ENCODE measurements around the gene LRRC59.

The LRRC59 gene

GRCh38 chr17:50425682-50426471 lies 28.6 kb upstream of the LRRC59 start, which contains the start of gene ACSF2:
Gene ACSF2 (plus strand): TSS chr17:50426218. CDS start chr17:50426262, 44 bp downstream.
- peak within 1 kb of the TSS; percentile 98 for H3K4me2 ChIP-seq (ENCODE audit: low read length)
- H3K4me3 ChIP-seq (ENCODE audit: low read length): peak within 1 kb of the TSS; percentile 88
- H3K27me3 ChIP-seq (ENCODE audit: low read depth, low read length): no peaks in the 10 kb centered on the region
- peaks cover 29% of the 10 kb centered on the region for H3K79me2 ChIP-seq (ENCODE audit: low read length)
- peaks cover 7% of the 10 kb centered on the region for H3K36me3 ChIP-seq (replicated peaks; ENCODE audit: low read depth, low read length)
- H3K4me1 ChIP-seq (ENCODE audit: low read length): peaks cover 45% of the 10 kb centered on the region
- H3K27ac ChIP-seq (ENCODE audit: low read length): peak within 1 kb of the TSS; percentile 73
- no peaks in the 10 kb centered on the region for H3K9me3 ChIP-seq (ENCODE audit: insufficient read depth, low read length)
- no peaks in the 10 kb centered on the region for H4K20me1 ChIP-seq (ENCODE audit: insufficient read depth, low read length)
- TF ChIP-seq EZH2phosphoT487 (IDR thresholded peaks at IDR 0.05; ENCODE audit: low read depth) (no peak), CTCF (IDR thresholded peaks at IDR 0.05; ENCODE audit: low read depth, low read length) (no peak)
- peak within 1 kb of the TSS; percentile 90 for H3K9ac ChIP-seq (ENCODE audit: low read length)
- peak within 1 kb of the TSS; percentile 82; the same call in 1 of the 2 replicates for H2AFZ ChIP-seq (ENCODE audit: low read depth, low read length)

GRCh38 chr17:50424996-50425681 lies 27.8 kb upstream of the LRRC59 start:
- TF ChIP-seq CTCF (IDR thresholded peaks at IDR 0.05; ENCODE audit: low read depth, low read length) (no peak), EZH2phosphoT487 (IDR thresholded peaks at IDR 0.05; ENCODE audit: low read depth) (no peak)
- Histone ChIP-seq H3K4me2 (ENCODE audit: low read length) (peak overlapping the region; percentile 98), H2AFZ (ENCODE audit: low read depth, low read length) (no peak overlapping the region; the same call in 1 of the 2 replicates), H3K27me3 (ENCODE audit: low read depth, low read length) (no peaks in the 10 kb centered on the region), H3K36me3 (replicated peaks; ENCODE audit: low read depth, low read length) (peaks cover 7% of the 10 kb centered on the region), H3K79me2 (ENCODE audit: low read length) (peaks cover 29% of the 10 kb centered on the region), H4K20me1 (ENCODE audit: insufficient read depth, low read length) (no peaks in the 10 kb centered on the region), H3K4me1 (ENCODE audit: low read length) (peaks cover 52% of the 10 kb centered on the region), H3K27ac (ENCODE audit: low read length) (peak overlapping the region; percentile 73), H3K4me3 (ENCODE audit: low read length) (peak overlapping the region; percentile 88), H3K9ac (ENCODE audit: low read length) (peak overlapping the region; percentile 90), H3K9me3 (ENCODE audit: insufficient read depth, low read length) (no peaks in the 10 kb centered on the region)

- Histone ChIP-seq H3K9ac (ENCODE audit: low read length) (peak overlapping the region; percentile 90; the same call in 1 of the 2 replicates), H3K4me3 (ENCODE audit: low read length) (peak overlapping the region; percentile 88), H3K9me3 (ENCODE audit: insufficient read depth, low read length) (peaks cover 4% of the 10 kb centered on the region; the same call in 1 of the 2 replicates), H3K27ac (ENCODE audit: low read length) (peak overlapping the region; percentile 73; the same call in 1 of the 2 replicates), H3K27me3 (ENCODE audit: low read depth, low read length) (no peaks in the 10 kb centered on the region), H3K36me3 (replicated peaks; ENCODE audit: low read depth, low read length) (peaks cover 7% of the 10 kb centered on the region), H3K4me2 (ENCODE audit: low read length) (peak overlapping the region; percentile 98), H3K4me1 (ENCODE audit: low read length) (peaks cover 52% of the 10 kb centered on the region), H3K79me2 (ENCODE audit: low read length) (peaks cover 29% of the 10 kb centered on the region), H4K20me1 (ENCODE audit: insufficient read depth, low read length) (no peaks in the 10 kb centered on the region), H2AFZ (ENCODE audit: low read depth, low read length) (no peak overlapping the region)
- TF ChIP-seq EZH2phosphoT487 (IDR thresholded peaks at IDR 0.05; ENCODE audit: low read depth) (no peak), CTCF (IDR thresholded peaks at IDR 0.05; ENCODE audit: low read depth, low read length) (no peak)
These were observed 27.1 kb upstream of the LRRC59 start for GRCh38 chr17:50424246-50424995.

All from OCI-LY3 (cell line).